B cell (primary cell): ENCODE results near the gene PSMC5. TPM values are rescaled to one million over a fixed set of nuclear protein-coding genes. Genes with fewer than 3 reads are reported as not detected.

Experiments used
- ATAC-seq: fragments of 200-7000 bp; cut with Tn5 transposase; one replicate; pipeline ENCODE4 v1.10.0; 2021; ENCODE audit warnings: low read depth, mild to moderate bottlenecking, moderate number of reproducible peaks, moderate library complexity
- CTCF ChIA-PET: fragments of 350-600 bp; sonication (Branson Sonifier 250); formaldehyde crosslinking; loops from one replicate; lab custom pipeline; 2021; ENCODE audit warnings: antibody characterized with exemption, inconsistent platforms; lab: Charles Lee
- POLR2A ChIA-PET: fragments of 350-600 bp; sonication (Branson Sonifier 250); formaldehyde crosslinking; loops from one replicate; lab custom pipeline; 2021; ENCODE audit warnings: antibody characterized with exemption; lab: Charles Lee
- DNase-seq: peaks from one replicate; pipeline ENCODE4 v3.0.0; 2013
- H2AFZ ChIP-seq: 2 replicates; pipeline ENCODE4 v1.6.1; 2012; ENCODE audit warnings: mild to moderate bottlenecking, low read depth, low read length; ENCODE audit not compliant: insufficient read depth, poor library complexity, severe bottlenecking
- H3K27ac ChIP-seq, 2 donors: 1 replicate in 1 of 2; 2 replicates in 1 of 2; pipeline ENCODE4 v1.5.1; 2012 to 2013; ENCODE audit warnings: low read length in 2 of 2, mild to moderate bottlenecking in 2 of 2, moderate library complexity in 1 of 2
- H3K27me3 ChIP-seq, 4 experiments: fragments of 200-600 bp in 1 of 4; sonication (generic) in 1 of 4; replicated peaks in 1 of 4; 1 replicate in 2 of 4; 2 replicates in 2 of 4; pipeline versions ENCODE4 v1.6.1 to v1.7.0; 2013 to 2016; ENCODE audit warnings: low read length in 3 of 4, mild to moderate bottlenecking in 2 of 4, mixed read lengths in 1 of 4, moderate library complexity in 1 of 4; ENCODE audit not compliant: insufficient read depth in 4 of 4, control insufficient read depth in 3 of 4; ENCODE audit errors: control extremely low read depth in 1 of 4
- H3K36me3 ChIP-seq, 2 experiments: replicated peaks in 1 of 2; 1 replicate in 1 of 2; 2 replicates in 1 of 2; pipeline versions ENCODE4 v1.6.1 to v1.7.1; 2013; ENCODE audit warnings: low read length in 1 of 2; ENCODE audit not compliant: insufficient read depth in 2 of 2, control insufficient read depth in 1 of 2; ENCODE audit errors: control extremely low read depth in 1 of 2, extremely low read depth in 1 of 2
- H3K4me1 ChIP-seq, 2 donors: fragments of 200-600 bp in 1 of 2; sonication (generic) in 1 of 2; 1 replicate in 1 of 2; 2 replicates in 1 of 2; pipeline versions ENCODE4 v1.5.1 to v1.6.1; 2013 to 2017; ENCODE audit warnings: low read length in 2 of 2; ENCODE audit not compliant: control insufficient read depth in 2 of 2, insufficient read depth in 2 of 2
- H3K4me2 ChIP-seq: replicated peaks from 2 replicates; pipeline ENCODE3; 2012; ENCODE audit warnings: mild to moderate bottlenecking, low read depth, low read length; ENCODE audit not compliant: poor library complexity, severe bottlenecking
- H3K4me3 ChIP-seq, 5 experiments: fragments of 200-600 bp in 1 of 5; sonication (generic) in 1 of 5; 1 replicate in 3 of 5; 2 replicates in 2 of 5; pipeline versions ENCODE4 v1.5.1 to v1.7.0; 2011 to 2016; ENCODE audit warnings: low read length in 4 of 5, mild to moderate bottlenecking in 4 of 5, low read depth in 2 of 5, control low read depth in 1 of 5, moderate library complexity in 1 of 5; ENCODE audit not compliant: insufficient read depth in 1 of 5; ENCODE audit errors: control extremely low read depth in 1 of 5, extremely low read depth in 1 of 5
- H3K79me2 ChIP-seq: fragments of 200-600 bp; sonication (generic); one replicate; pipeline ENCODE4 v1.6.0; 2016; ENCODE audit warnings: low read length; ENCODE audit not compliant: control insufficient read depth, insufficient read depth
- H3K9ac ChIP-seq: fragments of 200-600 bp; sonication (generic); 2 replicates; pipeline ENCODE4 v1.6.1; 2017; ENCODE audit warnings: mild to moderate bottlenecking, low read length, moderate library complexity
- H3K9me3 ChIP-seq, 3 donors: one replicate each; pipeline versions ENCODE4 v1.6.1 to v1.7.1; 2013; ENCODE audit warnings: low read length in 2 of 3; ENCODE audit not compliant: control insufficient read depth in 2 of 3, insufficient read depth in 1 of 3; ENCODE audit errors: control extremely low read depth in 1 of 3
- H4K20me1 ChIP-seq: 2 replicates; pipeline ENCODE4 v1.6.0; 2012; ENCODE audit warnings: mild to moderate bottlenecking, low read length; ENCODE audit not compliant: insufficient read depth, control insufficient read depth, poor library complexity, severe bottlenecking
- H3K27ac Mint-ChIP-seq: one replicate; pipeline ENCODE4 v1.8.0; 2021; ENCODE audit warnings: mixed read lengths
- H3K27me3 Mint-ChIP-seq: one replicate; pipeline ENCODE4 v1.8.0; 2021; ENCODE audit warnings: mixed read lengths
- H3K4me1 Mint-ChIP-seq: one replicate; pipeline ENCODE4 v1.8.0; 2021; ENCODE audit warnings: mixed read lengths
- H3K4me3 Mint-ChIP-seq: one replicate; pipeline ENCODE4 v1.8.0; 2021; ENCODE audit warnings: mixed read lengths
- H3K9me3 Mint-ChIP-seq: one replicate; pipeline ENCODE4 v1.8.0; 2022; ENCODE audit warnings: mixed read lengths; ENCODE audit not compliant: insufficient read depth
- EZH2 ChIP-seq: IDR thresholded peaks from 2 replicates; pipeline ENCODE4 v1.6.1; 2012; ENCODE audit warnings: borderline replicate concordance, low read depth, mild to moderate bottlenecking, moderate library complexity, low read length; ENCODE audit not compliant: insufficient read depth, poor library complexity, severe bottlenecking
- WGBS: methylation state at CpG from one replicate; pipeline ENCODE4 v1.1.5; 2013; ENCODE audit warnings: missing lambda C conversion rate; ENCODE audit not compliant: insufficient coverage; 5-methylcytosine and 5-hydroxymethylcytosine counted together
- intact Hi-C: fragments of 100-400 bp; cut with micrococcal nuclease; formaldehyde crosslinking; loops from one replicate; pipeline ENCODE4 v1.10.0; 2022
- polyA plus RNA-seq: library from polyadenylated mRNA; depleted of rRNA; stranded (reverse); fragments of >200 nt; gene quantifications from 2 replicates; pipeline ENCODE4 v1.2.3, GENCODE V29; 2012
- total RNA-seq, 2 donors: library from RNA; stranded (reverse); fragments of 120-200 nt in 1 of 2; gene quantifications; 1 replicate in 1 of 2; 2 replicates in 1 of 2; pipeline versions ENCODE4 v1.2.3 to v1.2.4, GENCODE V29; 2013 to 2022
- TF ChIP-seq, protein P1 (sequence below): fragments of 200-600 bp; IDR thresholded peaks from one replicate; pipeline ENCODE4 v1.8.0; 2022; ENCODE audit warnings: antibody characterized with exemption, mild to moderate bottlenecking

PSMC5 gene
- total and polyA plus RNA-seq, 2 donors (not counting 1 experiment from before 2014, with no cell fraction given) = 87.1 to 104 TPM

DNA sequence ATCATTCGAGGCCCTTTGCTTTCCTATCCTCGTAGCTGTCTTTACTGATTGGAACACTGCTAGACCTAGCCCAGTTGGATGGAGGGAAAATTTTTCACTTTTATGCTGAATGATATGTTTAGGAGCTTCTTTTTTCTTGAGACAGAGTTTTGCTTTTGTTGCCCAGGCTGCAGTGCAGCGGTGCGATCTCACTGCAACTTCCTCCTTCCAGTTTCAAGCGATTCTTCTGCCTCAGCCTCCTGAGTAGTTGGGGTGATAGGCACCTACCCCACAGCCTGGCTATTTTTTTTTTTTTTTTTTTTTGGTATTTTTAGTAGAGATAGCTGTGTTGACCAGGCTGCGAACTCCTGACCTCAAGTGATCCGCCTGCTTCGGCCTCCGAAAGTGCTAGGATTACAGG, 17.3 kb upstream of the PSMC5 start:
- Histone ChIP-seq H3K36me3 (peaks cover 11 to 84% of the 10 kb centered on the region in 2 experiments), H4K20me1 (no peaks in the 10 kb centered on the region), H3K79me2 (peaks cover 7% of the 10 kb centered on the region), H3K4me1 (peaks cover 9 to 10% of the 10 kb centered on the region in 2 donors), H3K27ac (peak overlapping the region in 1 of 2 donors; percentile 54), H2AFZ (no peak overlapping the region), H3K4me2 (no peak overlapping the region), H3K4me3 (no peak overlapping the region), H3K9ac (no peak overlapping the region), H3K27me3 (no peaks in the 10 kb centered on the region), H3K9me3 (no peaks in the 10 kb centered on the region)
- ATAC-seq (peak; percentile 54), DNase-seq (peak; percentile 43)
- Mint-ChIP-seq H3K9me3 (no peaks in the 10 kb centered on the region), H3K27me3 (no peaks in the 10 kb centered on the region), H3K4me1 (peaks cover 11% of the 10 kb centered on the region), H3K27ac (peak overlapping the region; percentile 75), H3K4me3 (no peak overlapping the region)
- TF ChIP-seq EZH2 = no peak
- TF ChIP-seq, protein P1, sequence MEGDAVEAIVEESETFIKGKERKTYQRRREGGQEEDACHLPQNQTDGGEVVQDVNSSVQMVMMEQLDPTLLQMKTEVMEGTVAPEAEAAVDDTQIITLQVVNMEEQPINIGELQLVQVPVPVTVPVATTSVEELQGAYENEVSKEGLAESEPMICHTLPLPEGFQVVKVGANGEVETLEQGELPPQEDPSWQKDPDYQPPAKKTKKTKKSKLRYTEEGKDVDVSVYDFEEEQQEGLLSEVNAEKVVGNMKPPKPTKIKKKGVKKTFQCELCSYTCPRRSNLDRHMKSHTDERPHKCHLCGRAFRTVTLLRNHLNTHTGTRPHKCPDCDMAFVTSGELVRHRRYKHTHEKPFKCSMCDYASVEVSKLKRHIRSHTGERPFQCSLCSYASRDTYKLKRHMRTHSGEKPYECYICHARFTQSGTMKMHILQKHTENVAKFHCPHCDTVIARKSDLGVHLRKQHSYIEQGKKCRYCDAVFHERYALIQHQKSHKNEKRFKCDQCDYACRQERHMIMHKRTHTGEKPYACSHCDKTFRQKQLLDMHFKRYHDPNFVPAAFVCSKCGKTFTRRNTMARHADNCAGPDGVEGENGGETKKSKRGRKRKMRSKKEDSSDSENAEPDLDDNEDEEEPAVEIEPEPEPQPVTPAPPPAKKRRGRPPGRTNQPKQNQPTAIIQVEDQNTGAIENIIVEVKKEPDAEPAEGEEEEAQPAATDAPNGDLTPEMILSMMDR = no peak
- intact Hi-C loops = no loop called here
- ChIA-PET CTCF (interaction anchor here (0.8 to 3.7 kb wide), 6 partner anchors 8 to 384 kb away, joined by 3 to 14 read pairs (median 4); no protein-coding TSS in a partner anchor), POLR2A (no interaction called here)
- 100% methylated on average over 2 of the region's 9 CpGs for WGBS

- peaks cover 10 to 96% of the 10 kb centered on the region in 2 experiments for H3K36me3 ChIP-seq
- no peaks in the 10 kb centered on the region for H4K20me1 ChIP-seq
- ChIA-PET CTCF (interaction anchor here (1.8 kb wide), 1 partner anchor 16 kb away, joined by 3 read pairs; no protein-coding TSS in a partner anchor), POLR2A (interaction anchor here (0.6 kb wide), 1 partner anchor 608 kb away, joined by 4 read pairs; no protein-coding TSS in a partner anchor)
- no peaks in the 10 kb centered on the region for H3K9me3 ChIP-seq
- 86% methylated on average over 1 of the region's 2 CpGs for WGBS
- H3K27ac ChIP-seq = no peak overlapping the region
- no peak overlapping the region for H3K4me3 ChIP-seq
- H3K27ac Mint-ChIP-seq = no peak overlapping the region
- ATAC-seq = no peak
- no peak overlapping the region for H2AFZ ChIP-seq
- H3K79me2 ChIP-seq = peaks cover 7% of the 10 kb centered on the region
- DNase-seq = no peak
- no peaks in the 10 kb centered on the region for H3K27me3 ChIP-seq
- H3K4me3 Mint-ChIP-seq = no peak overlapping the region
- no peak for TF ChIP-seq EZH2
- TF ChIP-seq, protein P1 = no peak
- H3K4me1 ChIP-seq = peaks cover 4 to 6% of the 10 kb centered on the region in 2 donors
- no peaks in the 10 kb centered on the region for H3K27me3 Mint-ChIP-seq
- intact Hi-C loops = no loop called here
- no peak overlapping the region for H3K9ac ChIP-seq
- H3K9me3 Mint-ChIP-seq = no peaks in the 10 kb centered on the region
- peaks cover 11% of the 10 kb centered on the region for H3K4me1 Mint-ChIP-seq
- H3K4me2 ChIP-seq = no peak overlapping the region
Measured at GRCh38 chr17:63816123-63816522, 11.1 kb upstream of the PSMC5 start.
